ENCODE data around the gene ACCS.
A peak's percentile ranks its signal among the peaks of the same experiment; 100 is the strongest.

Gene ACCS

GRCh38 chr11:44088871-44089270 is 22.8 kb downstream of the ACCS start:
- no peak overlapping the region for H2AFZ ChIP-seq (ENCODE audit: low read depth, low read length, severe bottlenecking)
- no peak for TF ChIP-seq EZH2phosphoT487 (conservative IDR thresholded peaks at IDR 0.05; ENCODE audit: low read length)
- TF ChIP-seq CTCF (IDR thresholded peaks at IDR 0.05; ENCODE audit: insufficient read depth, low read length, poor library complexity, severe bottlenecking): no peak
- H3K4me3 ChIP-seq (ENCODE audit: insufficient read depth, low read length, poor library complexity, severe bottlenecking): no peak overlapping the region
- no peak overlapping the region for H3K4me2 ChIP-seq (ENCODE audit: low read depth, low read length, poor library complexity, severe bottlenecking)
- H3K27me3 ChIP-seq (ENCODE audit: low read length): no peaks in the 10 kb centered on the region
- no peaks in the 10 kb centered on the region for H3K79me2 ChIP-seq (ENCODE audit: insufficient read depth, low read length)
- H4K20me1 ChIP-seq (ENCODE audit: low read depth, low read length): no peaks in the 10 kb centered on the region
- no peaks in the 10 kb centered on the region for H3K9me2 ChIP-seq (replicated peaks; ENCODE audit: insufficient read depth, low read length)
- no peaks in the 10 kb centered on the region for H3K9me3 ChIP-seq (ENCODE audit: insufficient read depth, low read length)
- H3K9ac ChIP-seq (ENCODE audit: low read length): no peak overlapping the region
- no peaks in the 10 kb centered on the region for H3F3A ChIP-seq (ENCODE audit: insufficient read depth)
- H3K27ac ChIP-seq (ENCODE audit: low read depth, low read length): no peak overlapping the region
- no peaks in the 10 kb centered on the region for H3K36me3 ChIP-seq (ENCODE audit: low read length)

GRCh38 chr11:44090539-44090938 is 24.5 kb downstream of the ACCS start:
- H3F3A ChIP-seq (ENCODE audit: insufficient read depth): no peaks in the 10 kb centered on the region
- no peaks in the 10 kb centered on the region for H3K9me2 ChIP-seq (replicated peaks; ENCODE audit: insufficient read depth, low read length)
- H3K4me2 ChIP-seq (ENCODE audit: low read depth, low read length, poor library complexity, severe bottlenecking): no peak overlapping the region
- H3K9ac ChIP-seq (ENCODE audit: low read length): no peak overlapping the region
- no peaks in the 10 kb centered on the region for H3K27me3 ChIP-seq (ENCODE audit: low read length)
- H3K9me3 ChIP-seq (ENCODE audit: insufficient read depth, low read length): no peaks in the 10 kb centered on the region
- no peaks in the 10 kb centered on the region for H3K36me3 ChIP-seq (ENCODE audit: low read length)
- no peak overlapping the region for H3K27ac ChIP-seq (ENCODE audit: low read depth, low read length)
- TF ChIP-seq CTCF (IDR thresholded peaks at IDR 0.05; ENCODE audit: insufficient read depth, low read length, poor library complexity, severe bottlenecking): no peak
- TF ChIP-seq EZH2phosphoT487 (conservative IDR thresholded peaks at IDR 0.05; ENCODE audit: low read length): no peak
- no peaks in the 10 kb centered on the region for H3K79me2 ChIP-seq (ENCODE audit: insufficient read depth, low read length)
- H4K20me1 ChIP-seq (ENCODE audit: low read depth, low read length): no peaks in the 10 kb centered on the region
- H3K4me3 ChIP-seq (ENCODE audit: insufficient read depth, low read length, poor library complexity, severe bottlenecking): no peak overlapping the region
- no peak overlapping the region for H2AFZ ChIP-seq (ENCODE audit: low read depth, low read length, severe bottlenecking)

- H3K9me3 ChIP-seq (ENCODE audit: insufficient read depth, low read length): no peaks in the 10 kb centered on the region
- no peak overlapping the region for H3K9ac ChIP-seq (ENCODE audit: low read length)
- no peaks in the 10 kb centered on the region for H3K27me3 ChIP-seq (ENCODE audit: low read length)
- H3K4me3 ChIP-seq (ENCODE audit: insufficient read depth, low read length, poor library complexity, severe bottlenecking): no peak overlapping the region
- TF ChIP-seq EZH2phosphoT487 (conservative IDR thresholded peaks at IDR 0.05; ENCODE audit: low read length) (no peak), CTCF (IDR thresholded peaks at IDR 0.05; ENCODE audit: insufficient read depth, low read length, poor library complexity, severe bottlenecking) (peak; percentile 53)
- H2AFZ ChIP-seq (ENCODE audit: low read depth, low read length, severe bottlenecking): no peak overlapping the region
- no peak overlapping the region for H3K4me2 ChIP-seq (ENCODE audit: low read depth, low read length, poor library complexity, severe bottlenecking)
- no peaks in the 10 kb centered on the region; the same call in 1 of the 2 replicates for H3K36me3 ChIP-seq (ENCODE audit: low read length)
- H3F3A ChIP-seq (ENCODE audit: insufficient read depth): no peaks in the 10 kb centered on the region
- H4K20me1 ChIP-seq (ENCODE audit: low read depth, low read length): no peaks in the 10 kb centered on the region
- H3K9me2 ChIP-seq (replicated peaks; ENCODE audit: insufficient read depth, low read length): no peaks in the 10 kb centered on the region
- no peak overlapping the region for H3K27ac ChIP-seq (ENCODE audit: low read depth, low read length)
- H3K79me2 ChIP-seq (ENCODE audit: insufficient read depth, low read length): no peaks in the 10 kb centered on the region
These were observed 28.3 kb downstream of the ACCS start for GRCh38 chr11:44094260-44094868.

All from SU-DHL-6 (cell line).